NCI-H748 (cell line): ENCODE data around the gene TMEM43.

Experiments
- DNase-seq: peaks from one replicate; lab custom pipeline; 2025; ENCODE audit not compliant: unreplicated experiment; lab: John Stamatoyannopoulos, UW

TMEM43 gene

DNA sequence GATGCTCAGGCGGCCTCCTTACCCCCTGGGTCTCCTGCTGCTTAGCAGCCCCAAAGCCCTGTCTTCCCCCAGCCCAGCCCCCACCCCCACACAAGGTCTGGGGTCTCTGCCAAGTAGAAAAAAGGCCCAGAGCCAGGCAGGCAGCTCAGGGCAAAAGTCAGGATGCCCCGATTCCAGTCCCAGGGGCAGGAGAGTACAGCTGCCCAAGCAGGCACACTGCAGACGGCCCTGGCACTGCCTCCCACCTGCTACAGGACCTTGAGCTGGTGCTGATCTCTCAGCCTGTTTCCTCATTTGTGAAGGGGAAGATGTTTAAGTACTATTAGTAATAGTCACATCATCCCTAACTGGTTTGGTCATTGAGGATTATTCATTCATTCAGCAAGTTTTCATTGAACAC lies 12.6 kb downstream of the TMEM43 start:
- no peak for DNase-seq

DNA sequence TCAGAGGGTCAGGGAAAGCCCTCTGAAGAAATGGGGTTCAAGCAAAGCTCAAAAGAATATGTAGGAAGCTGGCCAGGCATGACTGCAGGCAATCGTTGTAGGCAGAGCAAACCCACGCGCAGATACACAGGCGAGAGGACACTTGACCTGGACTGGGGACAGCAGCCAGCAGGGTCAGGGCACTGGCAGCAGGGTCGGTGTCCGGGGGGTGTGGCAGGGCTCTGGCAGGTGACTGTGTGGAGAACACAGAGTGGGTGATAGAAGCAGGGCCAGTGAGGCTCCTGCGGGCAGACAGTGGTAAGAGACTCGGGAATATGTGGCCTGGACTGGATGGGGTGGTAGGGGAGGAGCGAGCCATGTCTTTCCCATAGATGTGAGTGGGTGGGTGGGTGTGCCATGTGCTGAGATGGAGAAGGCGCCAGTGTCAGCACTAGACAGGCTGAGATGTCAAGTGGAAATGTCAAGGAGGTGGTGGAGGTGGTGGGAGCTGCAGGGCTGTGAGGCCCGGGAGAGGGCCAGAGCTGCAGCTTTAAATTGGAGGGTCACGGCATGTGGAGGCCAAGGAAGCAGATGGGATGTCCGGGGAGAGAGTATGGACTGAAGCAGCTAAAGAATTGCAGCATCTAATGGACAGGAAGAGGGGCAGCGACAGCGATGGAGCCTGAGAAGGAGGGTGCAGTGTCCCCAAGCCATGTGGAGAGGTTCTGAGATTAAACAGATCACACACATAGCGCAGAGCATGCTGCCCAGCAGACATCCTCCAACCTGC lies 13.4 kb downstream of the TMEM43 start:
- DNase-seq, result no peak

DNA sequence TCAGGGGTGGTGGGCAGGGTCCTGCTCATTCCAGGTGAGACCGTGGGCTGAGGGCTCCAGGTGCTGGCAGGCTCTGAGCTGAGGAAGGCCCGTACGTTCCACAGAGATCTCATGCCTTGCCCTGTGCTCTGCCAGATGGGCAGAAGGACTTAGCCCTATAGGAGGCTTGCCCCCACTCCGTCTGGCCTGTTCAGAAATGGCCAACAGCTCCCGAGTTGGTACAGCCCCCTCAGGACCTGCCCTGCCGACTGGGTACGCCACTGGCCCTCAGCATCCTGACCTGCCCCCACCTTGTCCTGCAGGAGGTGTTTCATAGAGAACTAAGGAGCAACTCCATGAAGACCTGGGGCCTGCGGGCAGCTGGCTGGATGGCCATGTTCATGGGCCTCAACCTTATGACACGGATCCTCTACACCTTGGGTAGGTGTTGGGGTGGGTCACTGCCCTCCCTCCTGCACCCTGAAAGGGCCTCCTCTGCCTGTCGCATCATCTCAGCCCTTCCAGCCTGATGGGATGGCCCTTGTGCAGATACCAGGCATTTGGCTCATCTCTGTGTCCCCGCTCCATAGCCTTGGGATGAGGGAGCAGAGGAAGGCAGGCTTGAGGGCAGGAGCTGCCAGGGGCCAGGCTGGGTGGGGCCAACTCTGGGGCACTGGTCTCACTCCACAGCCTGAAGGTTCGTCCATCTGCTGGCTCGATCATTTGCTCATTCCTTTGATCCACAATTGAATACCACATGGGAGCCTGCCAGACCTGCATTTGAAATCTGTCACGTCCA lies 14.2 kb downstream of the TMEM43 start:
- no peak for DNase-seq

DNA sequence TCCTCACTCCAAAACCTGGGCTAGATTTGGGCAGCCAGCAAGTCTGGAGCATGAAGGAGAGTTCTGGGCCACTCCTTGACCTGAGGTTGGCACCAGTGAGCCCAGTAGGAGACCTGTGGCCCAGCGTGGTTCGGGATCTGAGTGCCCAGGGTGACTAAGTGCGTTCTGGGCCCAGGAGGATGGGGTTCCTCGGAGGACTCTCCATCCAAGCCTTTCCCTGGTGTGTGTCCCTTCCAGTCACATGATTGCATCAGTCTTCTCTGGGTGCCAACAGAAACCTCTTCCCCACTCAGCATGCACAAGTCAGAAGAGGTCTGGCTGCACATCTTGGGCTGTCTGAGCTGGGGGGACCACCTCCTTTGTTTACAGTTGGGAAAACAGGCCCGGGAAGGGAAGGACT lies 14.9 kb downstream of the TMEM43 start:
- DNase-seq, result no peak

DNA sequence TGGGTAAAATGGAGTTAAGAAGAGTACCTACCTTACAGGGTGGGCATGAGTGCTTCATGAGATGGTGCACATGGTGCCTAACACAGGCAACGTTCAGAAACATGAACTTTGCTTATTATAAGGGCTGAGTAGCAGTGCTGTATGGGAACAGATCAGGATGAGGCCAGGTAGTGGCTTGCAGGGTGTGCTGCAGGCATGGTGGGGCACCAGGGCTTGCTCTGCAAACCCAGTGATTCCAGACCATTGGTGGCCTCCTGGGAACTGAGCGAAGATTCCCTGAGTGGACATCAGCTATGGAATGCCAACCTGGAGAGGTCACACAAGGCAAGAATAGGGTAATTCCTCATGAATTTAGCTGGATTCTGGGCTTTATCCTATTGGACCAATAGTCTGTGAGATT lies 15.8 kb downstream of the TMEM43 start:
- DNase-seq, result no peak

DNA sequence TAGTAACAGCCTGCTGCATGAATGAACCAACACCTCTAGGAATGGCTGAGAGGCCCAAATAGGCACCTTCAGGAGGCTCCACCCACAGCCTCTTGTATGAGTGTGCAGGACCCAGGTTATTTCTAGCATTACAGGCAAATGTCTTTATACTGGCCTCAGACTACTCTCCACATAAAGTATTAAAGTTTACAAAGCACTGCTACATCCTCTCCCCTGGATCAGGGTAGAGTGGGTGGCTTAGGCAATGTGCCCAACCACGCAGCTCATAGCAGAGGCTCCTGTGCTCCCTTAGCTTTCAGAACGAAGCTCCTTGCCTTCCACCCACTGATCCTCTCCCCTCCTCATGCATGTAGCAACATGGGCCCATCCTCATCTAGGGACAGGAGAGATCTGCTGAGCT lies 16.3 kb downstream of the TMEM43 start:
- no peak for DNase-seq

DNA sequence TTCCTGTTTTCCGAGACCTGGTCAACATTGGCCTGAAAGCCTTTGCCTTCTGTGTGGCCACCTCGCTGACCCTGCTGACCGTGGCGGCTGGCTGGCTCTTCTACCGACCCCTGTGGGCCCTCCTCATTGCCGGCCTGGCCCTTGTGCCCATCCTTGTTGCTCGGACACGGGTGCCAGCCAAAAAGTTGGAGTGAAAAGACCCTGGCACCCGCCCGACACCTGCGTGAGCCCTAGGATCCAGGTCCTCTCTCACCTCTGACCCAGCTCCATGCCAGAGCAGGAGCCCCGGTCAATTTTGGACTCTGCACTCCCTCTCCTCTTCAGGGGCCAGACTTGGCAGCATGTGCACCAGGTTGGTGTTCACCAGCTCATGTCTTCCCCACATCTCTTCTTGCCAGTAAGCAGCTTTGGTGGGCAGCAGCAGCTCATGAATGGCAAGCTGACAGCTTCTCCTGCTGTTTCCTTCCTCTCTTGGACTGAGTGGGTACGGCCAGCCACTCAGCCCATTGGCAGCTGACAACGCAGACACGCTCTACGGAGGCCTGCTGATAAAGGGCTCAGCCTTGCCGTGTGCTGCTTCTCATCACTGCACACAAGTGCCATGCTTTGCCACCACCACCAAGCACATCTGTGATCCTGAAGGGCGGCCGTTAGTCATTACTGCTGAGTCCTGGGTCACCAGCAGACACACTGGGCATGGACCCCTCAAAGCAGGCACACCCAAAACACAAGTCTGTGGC lies 16.9 kb downstream of the TMEM43 start:
- DNase-seq, result no peak

DNA sequence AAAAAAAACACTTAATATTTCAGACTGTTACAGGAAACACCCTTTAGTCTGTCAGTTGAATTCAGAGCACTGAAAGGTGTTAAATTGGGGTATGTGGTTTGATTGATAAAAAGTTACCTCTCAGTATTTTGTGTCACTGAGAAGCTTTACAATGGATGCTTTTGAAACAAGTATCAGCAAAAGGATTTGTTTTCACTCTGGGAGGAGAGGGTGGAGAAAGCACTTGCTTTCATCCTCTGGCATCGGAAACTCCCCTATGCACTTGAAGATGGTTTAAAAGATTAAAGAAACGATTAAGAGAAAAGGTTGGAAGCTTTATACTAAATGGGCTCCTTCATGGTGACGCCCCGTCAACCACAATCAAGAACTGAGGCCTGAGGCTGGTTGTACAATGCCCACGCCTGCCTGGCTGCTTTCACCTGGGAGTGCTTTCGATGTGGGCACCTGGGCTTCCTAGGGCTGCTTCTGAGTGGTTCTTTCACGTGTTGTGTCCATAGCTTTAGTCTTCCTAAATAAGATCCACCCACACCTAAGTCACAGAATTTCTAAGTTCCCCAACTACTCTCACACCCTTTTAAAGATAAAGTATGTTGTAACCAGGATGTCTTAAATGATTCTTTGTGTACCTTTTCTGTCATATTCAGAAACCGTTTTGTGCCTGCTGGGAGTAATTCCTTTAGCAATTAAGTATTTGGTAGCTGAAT lies 17.9 kb downstream of the TMEM43 start:
- DNase-seq, result no peak

DNA sequence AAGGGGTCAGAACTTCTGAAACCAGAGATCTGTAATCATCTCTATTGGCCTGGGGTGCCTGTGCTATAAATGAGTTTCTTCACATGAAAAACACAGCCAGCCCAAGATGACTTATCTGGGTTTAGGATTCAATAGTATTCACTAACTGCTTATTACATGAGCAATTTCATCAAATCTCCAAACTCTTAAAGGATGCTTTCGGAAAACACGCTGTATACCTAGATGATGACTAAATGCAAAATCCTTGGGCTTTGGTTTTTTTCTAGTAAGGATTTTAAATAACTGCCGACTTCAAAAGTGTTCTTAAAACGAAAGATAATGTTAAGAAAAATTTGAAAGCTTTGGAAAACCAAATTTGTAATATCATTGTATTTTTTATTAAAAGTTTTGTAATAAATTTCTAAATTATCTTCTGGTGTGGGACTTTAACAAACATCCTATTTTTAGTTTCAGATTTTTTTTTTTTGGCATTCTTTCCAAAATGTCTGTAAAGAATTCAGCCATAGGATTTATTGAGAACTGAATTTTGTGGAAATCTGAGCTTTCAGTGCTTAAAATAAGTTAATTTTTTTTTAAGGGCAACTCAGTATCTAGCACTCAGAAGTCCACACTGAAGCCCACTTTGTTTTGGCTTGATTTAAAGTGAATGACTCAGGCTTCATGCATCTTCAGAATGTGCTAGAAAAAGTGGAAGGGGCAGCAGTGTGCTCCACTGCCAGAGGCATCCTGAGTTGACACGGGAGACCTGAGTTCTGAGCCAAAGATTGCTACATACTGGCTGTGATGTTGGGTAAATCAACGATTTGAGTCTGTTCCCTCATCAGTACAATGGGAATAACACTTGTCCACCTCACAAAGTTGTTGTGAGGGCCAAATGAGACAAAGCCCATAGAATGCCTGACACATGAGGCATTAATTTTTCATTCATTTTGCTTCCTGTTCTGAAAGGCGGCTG lies 18.7 kb downstream of the TMEM43 start:
- DNase-seq, result no peak

DNA sequence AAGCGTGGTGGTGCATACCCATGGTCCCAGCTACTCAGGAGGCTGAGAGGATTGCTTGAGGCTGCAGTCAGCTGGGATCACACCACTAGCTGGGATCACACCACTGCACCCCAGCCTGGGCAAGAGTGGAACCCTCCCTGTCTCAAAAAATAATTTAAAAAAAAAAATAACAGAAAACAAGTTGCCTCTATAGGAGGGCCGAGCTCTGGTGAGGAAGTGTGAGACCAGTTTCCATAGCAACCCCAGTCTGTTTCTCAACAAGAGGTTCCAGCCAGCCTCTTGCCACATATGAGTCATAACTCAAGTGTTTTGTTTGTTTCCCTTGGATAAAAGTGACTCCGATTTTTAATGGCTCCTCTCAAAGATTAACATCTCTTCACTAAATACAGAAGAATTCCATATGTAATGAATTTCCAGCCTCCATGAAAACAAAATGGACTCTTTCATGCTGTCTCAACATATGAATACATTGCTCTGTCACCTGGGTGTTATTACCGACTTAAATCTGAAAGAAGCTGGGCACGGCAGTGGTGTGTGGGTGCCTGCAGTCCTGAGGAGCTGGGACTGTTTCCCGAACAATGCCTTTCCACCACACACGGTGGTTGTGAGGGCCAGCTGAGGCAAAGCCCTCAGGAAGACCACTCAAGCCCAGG lies 19.7 kb downstream of the TMEM43 start:
- DNase-seq, result peak; percentile 81

DNA sequence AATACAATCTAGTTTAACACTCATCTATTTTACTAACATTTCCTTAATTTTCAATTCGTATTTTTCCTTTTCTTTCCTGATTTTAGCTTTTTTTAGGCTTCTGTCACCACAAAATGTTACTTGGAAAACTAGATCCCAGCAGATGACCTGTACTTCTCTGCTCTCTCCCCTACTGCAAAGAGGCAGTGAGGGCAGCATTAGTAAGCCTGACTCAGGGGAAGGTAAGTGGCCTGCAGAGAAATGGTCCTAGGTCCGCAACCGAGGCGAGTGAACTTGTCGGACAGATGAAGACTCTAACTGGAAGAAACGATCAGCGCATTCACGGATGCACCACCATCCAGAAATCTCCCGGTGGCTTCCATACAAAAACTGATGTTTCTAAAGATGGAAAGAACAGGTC lies 20.4 kb downstream of the TMEM43 start:
- no peak for DNase-seq

DNA sequence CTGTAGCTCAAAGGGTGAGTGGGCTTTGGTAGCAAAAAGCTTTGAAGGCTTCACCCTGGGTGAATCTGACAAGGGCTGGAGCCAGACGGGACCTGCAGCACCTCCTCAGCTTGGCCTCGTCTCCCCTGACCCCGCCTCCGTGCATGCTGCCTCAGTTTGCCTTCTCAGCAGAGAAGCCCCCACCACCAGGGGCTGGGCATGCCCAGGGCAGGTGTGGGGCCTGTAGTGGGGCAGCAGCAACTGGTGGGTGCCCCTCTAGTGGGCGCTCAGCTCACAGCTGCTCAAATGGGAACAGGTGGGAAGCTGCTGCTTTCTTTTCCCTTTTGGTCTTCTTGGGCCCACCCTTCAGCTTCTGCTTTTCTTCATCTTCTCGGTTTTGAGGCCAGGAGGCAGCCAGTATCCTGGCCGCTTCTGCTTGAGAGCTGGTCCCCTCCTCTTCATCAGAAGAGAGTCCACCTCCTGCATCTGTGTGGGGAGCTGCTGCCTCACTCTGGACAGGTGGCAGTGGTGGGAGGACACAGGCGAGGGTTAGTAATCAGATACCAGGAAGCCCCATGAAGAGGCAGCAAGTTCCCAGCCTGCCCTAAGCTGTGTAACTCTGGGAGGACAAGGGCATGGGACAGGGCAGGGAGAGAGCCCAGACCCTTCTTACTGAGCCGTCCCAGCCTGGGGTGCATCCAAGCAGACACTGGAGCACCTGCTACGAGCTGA lies 21.0 kb downstream of the TMEM43 start:
- DNase-seq, result no peak

DNA sequence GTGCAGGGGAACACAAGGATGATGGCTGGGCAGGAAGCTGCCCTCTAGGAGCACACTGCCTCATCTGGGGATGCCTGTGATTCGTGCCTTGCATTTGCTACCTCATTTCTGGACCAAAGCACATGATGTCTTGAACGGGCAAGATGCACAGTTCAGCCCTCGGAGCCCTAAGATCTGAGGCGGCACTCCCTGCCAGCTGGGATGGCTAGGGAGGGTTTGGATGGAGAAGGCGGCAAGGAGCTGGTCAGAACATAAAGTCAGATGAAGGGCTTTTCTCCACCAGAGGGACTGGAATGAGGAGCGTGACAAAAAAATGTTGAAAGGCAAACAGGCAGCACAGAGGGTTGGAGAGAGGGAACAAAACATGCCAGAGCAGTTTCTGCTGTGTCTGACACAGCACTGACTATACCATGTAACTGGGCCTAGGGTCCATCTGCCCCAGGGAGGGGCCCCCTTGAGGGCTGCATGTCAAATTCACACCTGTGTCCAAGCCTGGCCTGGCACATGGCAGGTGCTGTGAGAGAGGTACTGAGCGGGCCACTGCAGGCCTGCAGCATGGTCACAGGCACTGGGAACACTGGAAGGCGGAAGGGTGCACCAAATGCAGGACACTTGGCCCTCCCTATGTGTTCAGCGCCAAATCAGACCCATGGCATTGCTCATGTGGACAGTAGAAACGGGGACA lies 21.7 kb downstream of the TMEM43 start:
- DNase-seq, result no peak

DNA sequence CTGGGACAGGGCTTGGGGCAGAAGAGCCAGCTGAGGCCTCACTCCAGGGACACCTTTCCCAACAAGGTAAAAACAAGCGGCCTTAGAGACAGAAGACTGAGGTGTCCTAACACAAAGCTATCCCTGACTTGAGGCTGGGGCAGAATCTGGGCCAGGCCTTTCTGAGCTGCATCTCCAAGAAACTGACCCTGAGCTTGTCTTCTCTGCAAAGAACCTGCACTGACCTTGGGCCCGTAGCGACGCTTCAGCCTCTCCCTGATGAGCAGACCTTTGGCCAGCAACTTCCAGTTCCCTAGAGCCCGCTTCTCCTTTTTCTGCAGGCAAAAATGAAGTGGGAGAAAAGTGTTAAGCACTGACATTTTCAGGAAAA lies 22.2 kb downstream of the TMEM43 start:
- no peak for DNase-seq

DNA sequence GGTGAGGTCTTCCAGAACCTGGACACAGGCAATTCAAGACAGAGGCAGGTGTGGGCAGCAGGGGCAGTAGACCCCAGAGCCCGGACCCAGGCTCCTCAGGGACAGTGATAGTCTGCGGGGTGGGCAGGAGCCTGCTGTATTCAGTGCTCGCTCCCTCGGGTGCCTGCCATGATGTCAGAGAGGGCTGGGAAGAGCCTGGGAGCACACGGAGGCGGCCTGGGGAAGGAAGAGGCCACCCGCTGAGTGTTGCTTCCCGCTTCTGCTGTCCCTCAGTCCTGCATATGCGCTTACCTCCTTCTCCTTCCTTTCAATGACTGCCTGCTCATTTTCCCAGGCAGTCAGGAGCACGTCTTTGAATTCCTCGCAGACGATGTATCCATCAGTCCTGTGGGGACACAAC lies 22.8 kb downstream of the TMEM43 start:
- DNase-seq, result no peak

DNA sequence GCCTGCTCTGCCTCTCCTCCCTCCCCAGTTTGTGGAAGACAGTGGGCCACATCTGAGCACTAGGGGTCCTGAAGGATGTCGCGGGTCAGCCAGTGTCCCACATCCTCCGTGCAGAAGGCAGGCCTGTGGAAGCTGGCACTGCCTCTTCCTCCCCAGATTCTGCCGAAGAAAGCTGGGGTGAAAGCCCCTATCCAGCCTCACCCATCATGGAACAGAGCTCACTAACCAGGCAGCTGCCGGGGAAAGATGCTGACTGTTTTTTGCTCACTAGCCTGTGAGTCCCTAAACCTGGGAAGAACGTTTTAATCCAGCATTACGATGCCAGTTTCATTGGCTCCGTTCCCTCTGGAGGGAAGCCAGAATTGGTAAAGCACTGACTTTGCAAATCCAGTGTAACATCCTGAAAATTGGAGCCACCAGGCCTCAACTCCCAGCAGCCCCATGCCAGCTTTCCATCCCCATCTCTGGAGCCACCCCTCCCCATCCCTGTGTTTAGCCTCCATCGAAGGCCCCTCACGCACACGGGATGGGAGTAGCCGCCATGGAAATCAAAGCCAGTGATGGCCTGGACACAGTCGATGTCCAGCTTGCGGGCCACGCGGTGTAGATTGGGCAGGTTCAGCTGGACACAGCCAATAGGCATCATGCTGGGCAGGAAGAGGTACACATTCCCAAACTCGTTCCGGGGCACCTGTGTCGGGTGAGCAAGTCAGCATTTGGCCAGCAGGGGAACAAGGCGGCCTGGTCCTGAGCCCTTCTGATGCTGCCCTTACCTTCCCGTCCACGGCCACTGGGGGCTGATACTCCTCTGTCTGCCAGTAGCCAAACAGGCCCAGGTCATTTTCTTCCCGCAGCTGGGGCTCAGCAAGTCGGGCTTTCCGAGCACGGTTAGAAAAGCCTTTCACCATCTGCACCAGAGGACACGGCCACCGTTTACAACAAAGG lies 23.5 kb downstream of the TMEM43 start:
- no peak for DNase-seq

DNA sequence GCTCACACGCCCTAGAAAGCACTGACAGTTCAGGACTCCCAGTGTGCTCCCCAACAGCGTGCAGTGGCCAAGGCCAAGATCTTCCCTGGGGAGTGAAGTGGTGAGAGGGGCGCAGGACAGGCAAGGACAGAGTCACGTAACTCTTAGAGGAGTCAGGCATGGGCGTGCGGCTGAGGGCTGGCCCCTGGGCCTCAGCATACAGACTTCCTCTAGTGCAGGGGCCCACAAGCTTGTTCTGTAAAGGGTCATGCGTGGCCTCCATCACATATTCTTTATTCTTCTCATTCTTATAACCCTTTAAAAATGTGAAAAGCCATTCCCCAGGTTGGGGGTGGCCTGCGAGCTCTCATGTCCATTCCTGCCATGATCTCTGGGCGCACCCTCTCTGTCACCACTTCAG lies 25.2 kb downstream of the TMEM43 start:
- DNase-seq, result no peak
